Activated T-cell treated with anti-CD3 and anti-CD28 coated beads, Interleukin-2, amount 50 U/mL, for 72 hours (primary cell): Measurements from ENCODE around the gene ZYX. TPM values are rescaled to one million over a fixed set of nuclear protein-coding genes. Genes with fewer than 3 reads are reported as not detected.

ENCODE experiments used
- ATAC-seq, 2 donors: fragments of 150-1000 bp; cut with Tn5 transposase; replicated peaks in 1 of 2; 2 replicates each; pipeline ENCODE4 v1.10.0; 2021; ENCODE audit warnings: moderate library complexity in 2 of 2, mild to moderate bottlenecking in 1 of 2
- DNase-seq, 2 donors: peaks; one replicate each; pipeline ENCODE4 v3.0.0; 2021 to 2022; ENCODE audit warnings: mixed read lengths in 1 of 2
- H3K27ac Mint-ChIP-seq: one replicate; pipeline ENCODE4 v1.8.0; 2022; ENCODE audit warnings: mild to moderate bottlenecking, moderate library complexity, mixed read lengths
- H3K27me3 Mint-ChIP-seq: one replicate; pipeline ENCODE4 v1.8.0; 2022; ENCODE audit warnings: low read depth, mixed read lengths
- H3K36me3 Mint-ChIP-seq, 2 donors: one replicate each; pipeline ENCODE4 v1.8.0; 2022; ENCODE audit warnings: mixed read lengths in 2 of 2, mild to moderate bottlenecking in 1 of 2; ENCODE audit not compliant: insufficient read depth in 2 of 2
- H3K4me1 Mint-ChIP-seq: one replicate; pipeline ENCODE4 v1.8.0; 2022; ENCODE audit warnings: low read depth, mixed read lengths
- H3K4me3 Mint-ChIP-seq, 2 donors: one replicate each; pipeline ENCODE4 v1.8.0; 2022; ENCODE audit warnings: mild to moderate bottlenecking in 2 of 2, mixed read lengths in 2 of 2, moderate library complexity in 2 of 2
- H3K9me3 Mint-ChIP-seq, 2 donors: one replicate each; pipeline ENCODE4 v1.8.0; 2022; ENCODE audit warnings: mixed read lengths in 2 of 2
- total RNA-seq, 2 donors: library from RNA; stranded (reverse); gene quantifications; one replicate each; pipeline ENCODE4 v1.2.3, GENCODE V29; 2022

Gene ZYX
- total RNA-seq, 2 donors from 2014 or later, result 121 to 129 TPM

GRCh38 chr7:143369678-143370651 lies 11.2 kb upstream of the ZYX start:
- peaks cover 22% of the 10 kb centered on the region for H3K4me1 Mint-ChIP-seq
- H3K36me3 Mint-ChIP-seq, result no peaks in the 10 kb centered on the region
- ATAC-seq (no peak), DNase-seq (peak in 1 of 2 donors; percentile 15)
- peaks cover 5% of the 10 kb centered on the region for H3K27me3 Mint-ChIP-seq
- H3K9me3 Mint-ChIP-seq, result peaks cover 0 to 1% of the 10 kb centered on the region in 2 donors
- no peak overlapping the region for H3K4me3 Mint-ChIP-seq
- no peak overlapping the region for H3K27ac Mint-ChIP-seq

DNA sequence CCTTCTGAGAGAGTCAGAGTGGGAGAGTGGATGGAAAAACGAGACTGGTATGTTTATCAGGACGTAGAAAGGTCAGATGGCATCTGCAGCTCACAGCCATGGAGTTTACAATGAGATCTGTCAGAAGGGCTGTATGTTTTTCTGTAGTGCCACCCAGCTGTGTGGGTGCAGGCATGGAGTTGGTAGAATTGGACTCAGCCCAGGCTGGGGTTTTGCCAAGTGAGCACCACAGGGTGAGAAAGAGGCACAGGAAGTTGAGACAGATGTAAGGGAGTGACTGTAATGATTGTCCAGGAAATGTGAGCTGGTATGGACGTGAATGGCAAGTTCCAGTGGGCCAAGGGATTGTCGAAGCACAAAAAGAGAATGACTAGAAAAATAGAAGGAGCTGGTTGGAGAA lies 9.1 kb upstream of the ZYX start:
- H3K36me3 Mint-ChIP-seq, result no peaks in the 10 kb centered on the region
- DNase-seq (peak; percentile 49 to 72), ATAC-seq (peak; percentile 67 to 78)
- H3K9me3 Mint-ChIP-seq, result peaks cover 0 to 1% of the 10 kb centered on the region in 2 donors
- H3K4me3 Mint-ChIP-seq, result peak overlapping the region in 1 of 2 donors; percentile 8
- H3K4me1 Mint-ChIP-seq, result peaks cover 43% of the 10 kb centered on the region
- peak overlapping the region; percentile 3 for H3K27ac Mint-ChIP-seq
- no peaks in the 10 kb centered on the region for H3K27me3 Mint-ChIP-seq

- Mint-ChIP-seq H3K27ac (peak overlapping the region; percentile 34), H3K27me3 (no peaks in the 10 kb centered on the region), H3K9me3 (peaks cover 0 to 1% of the 10 kb centered on the region in 2 donors), H3K36me3 (no peaks in the 10 kb centered on the region), H3K4me1 (peaks cover 52% of the 10 kb centered on the region), H3K4me3 (no peak overlapping the region)
- no peak for DNase-seq
- no peak for ATAC-seq
Observed at GRCh38 chr7:143373255-143373794, 7.8 kb upstream of the ZYX start.

- peaks cover 0 to 1% of the 10 kb centered on the region in 2 donors for H3K9me3 Mint-ChIP-seq
- peaks cover 64% of the 10 kb centered on the region for H3K4me1 Mint-ChIP-seq
- DNase-seq (no peak), ATAC-seq (no peak)
- peak overlapping the region; percentile 92 for H3K27ac Mint-ChIP-seq
- H3K27me3 Mint-ChIP-seq, result no peaks in the 10 kb centered on the region
- H3K36me3 Mint-ChIP-seq, result no peaks in the 10 kb centered on the region
- no peak overlapping the region for H3K4me3 Mint-ChIP-seq
Observed at GRCh38 chr7:143374561-143374960, 6.6 kb upstream of the ZYX start.

DNA sequence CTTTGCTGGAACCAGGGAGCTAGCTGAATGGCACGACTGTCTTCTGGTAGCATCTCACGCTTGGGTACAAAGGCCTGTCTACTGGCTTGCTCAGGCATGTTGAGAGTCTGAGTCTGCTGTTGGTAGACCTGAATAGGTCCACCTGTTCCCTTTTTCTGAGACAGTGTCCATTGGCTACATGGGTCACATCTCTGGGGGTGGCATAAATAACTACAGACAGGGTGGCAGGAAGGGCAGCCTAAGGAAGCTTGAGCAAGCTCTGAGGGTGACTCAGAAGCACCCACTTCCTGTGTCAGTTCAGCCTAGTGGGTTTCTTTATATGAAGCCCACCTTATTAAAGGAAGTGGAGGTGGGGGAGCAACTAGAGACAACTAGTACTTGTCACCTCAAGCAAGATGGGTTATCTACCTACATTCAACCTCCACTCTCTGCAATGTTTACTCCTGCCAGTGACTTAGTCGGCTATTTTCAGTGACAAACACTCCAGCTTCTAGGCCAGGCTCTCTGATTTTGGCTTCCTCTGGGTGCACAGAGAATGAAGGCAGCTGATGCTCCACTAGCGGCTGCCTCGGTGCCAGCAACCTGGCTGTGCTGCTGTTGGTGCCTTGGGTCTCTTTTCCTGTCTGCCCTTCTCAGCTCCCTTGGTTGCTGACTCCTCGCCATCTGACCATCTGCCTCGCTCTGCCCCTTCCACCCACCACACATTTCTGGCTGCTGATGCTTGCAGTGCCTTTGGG lies 5.7 kb upstream of the ZYX start:
- peaks cover 0 to 1% of the 10 kb centered on the region in 2 donors for H3K9me3 Mint-ChIP-seq
- H3K27ac Mint-ChIP-seq, result peak overlapping the region; percentile 92
- peak; percentile 50 to 55 for DNase-seq
- H3K4me1 Mint-ChIP-seq, result peaks cover 64% of the 10 kb centered on the region
- peak; percentile 68 to 69 for ATAC-seq
- no peaks in the 10 kb centered on the region for H3K27me3 Mint-ChIP-seq
- peak overlapping the region; percentile 60 to 65 for H3K4me3 Mint-ChIP-seq
- H3K36me3 Mint-ChIP-seq, result no peaks in the 10 kb centered on the region

- ATAC-seq, result no peak
- H3K9me3 Mint-ChIP-seq, result peaks cover 0 to 1% of the 10 kb centered on the region in 2 donors
- H3K4me3 Mint-ChIP-seq, result peak overlapping the region in 1 of 2 donors; percentile 17
- H3K4me1 Mint-ChIP-seq, result peaks cover 64% of the 10 kb centered on the region
- DNase-seq, result no peak
- H3K27ac Mint-ChIP-seq, result peak overlapping the region; percentile 92
- no peaks in the 10 kb centered on the region for H3K27me3 Mint-ChIP-seq
- H3K36me3 Mint-ChIP-seq, result no peaks in the 10 kb centered on the region
Observed at GRCh38 chr7:143376396-143376795, 4.7 kb upstream of the ZYX start.

- Mint-ChIP-seq H3K4me3 (peak overlapping the region; percentile 84 to 90), H3K27me3 (no peaks in the 10 kb centered on the region), H3K27ac (peak overlapping the region; percentile 91), H3K4me1 (peaks cover 44% of the 10 kb centered on the region), H3K36me3 (no peaks in the 10 kb centered on the region), H3K9me3 (no peaks in the 10 kb centered on the region)
- ATAC-seq (peak; percentile 0 to 2), DNase-seq (peak in 1 of 2 donors; percentile 38)
Observed at GRCh38 chr7:143379611-143380259, 1.4 kb upstream of the ZYX start.

DNA sequence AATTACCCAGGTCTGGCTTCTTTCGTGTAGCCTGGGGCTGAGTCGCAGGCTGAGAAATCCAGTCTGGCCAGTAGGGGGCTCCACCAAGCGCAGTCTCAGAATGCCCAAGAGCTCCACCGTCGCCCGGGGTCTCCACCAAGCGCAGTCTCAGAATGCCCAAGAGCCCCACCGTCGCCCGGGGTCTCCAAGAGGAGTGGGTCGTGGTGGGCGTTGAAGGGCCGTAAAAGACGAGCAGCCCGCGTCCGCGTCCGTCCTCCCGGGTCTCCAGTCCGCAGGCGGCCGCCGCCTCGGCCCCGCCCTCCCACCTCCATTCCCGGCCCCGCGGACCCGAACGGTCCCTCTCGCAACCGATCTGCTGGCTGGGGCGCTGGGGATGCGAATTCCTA lies 892 bp upstream of the ZYX start:
- DNase-seq (peak; percentile 86), ATAC-seq (peak; percentile 49 to 55)
- Mint-ChIP-seq H3K27ac (peak overlapping the region; percentile 91), H3K9me3 (no peaks in the 10 kb centered on the region), H3K4me1 (peaks cover 39% of the 10 kb centered on the region), H3K4me3 (peak overlapping the region; percentile 84 to 90), H3K36me3 (no peaks in the 10 kb centered on the region), H3K27me3 (no peaks in the 10 kb centered on the region)

GRCh38 chr7:143381427-143382125 lies 431 bp downstream of the ZYX start:
- Mint-ChIP-seq H3K27ac (no peak overlapping the region), H3K27me3 (no peaks in the 10 kb centered on the region), H3K4me3 (peak overlapping the region; percentile 52 to 71), H3K36me3 (no peaks in the 10 kb centered on the region), H3K4me1 (peaks cover 26% of the 10 kb centered on the region), H3K9me3 (no peaks in the 10 kb centered on the region)
- DNase-seq, result peak; percentile 42 to 55
- ATAC-seq, result peak; percentile 4 to 13

- H3K27me3 Mint-ChIP-seq, result no peaks in the 10 kb centered on the region
- ATAC-seq (no peak), DNase-seq (peak in 1 of 2 donors; percentile 13)
- H3K27ac Mint-ChIP-seq, result no peak overlapping the region
- no peaks in the 10 kb centered on the region for H3K9me3 Mint-ChIP-seq
- peak overlapping the region; percentile 52 to 71 for H3K4me3 Mint-ChIP-seq
- no peaks in the 10 kb centered on the region for H3K36me3 Mint-ChIP-seq
- H3K4me1 Mint-ChIP-seq, result peaks cover 19% of the 10 kb centered on the region
Observed at GRCh38 chr7:143382126-143382790, 1.1 kb downstream of the ZYX start.

DNA sequence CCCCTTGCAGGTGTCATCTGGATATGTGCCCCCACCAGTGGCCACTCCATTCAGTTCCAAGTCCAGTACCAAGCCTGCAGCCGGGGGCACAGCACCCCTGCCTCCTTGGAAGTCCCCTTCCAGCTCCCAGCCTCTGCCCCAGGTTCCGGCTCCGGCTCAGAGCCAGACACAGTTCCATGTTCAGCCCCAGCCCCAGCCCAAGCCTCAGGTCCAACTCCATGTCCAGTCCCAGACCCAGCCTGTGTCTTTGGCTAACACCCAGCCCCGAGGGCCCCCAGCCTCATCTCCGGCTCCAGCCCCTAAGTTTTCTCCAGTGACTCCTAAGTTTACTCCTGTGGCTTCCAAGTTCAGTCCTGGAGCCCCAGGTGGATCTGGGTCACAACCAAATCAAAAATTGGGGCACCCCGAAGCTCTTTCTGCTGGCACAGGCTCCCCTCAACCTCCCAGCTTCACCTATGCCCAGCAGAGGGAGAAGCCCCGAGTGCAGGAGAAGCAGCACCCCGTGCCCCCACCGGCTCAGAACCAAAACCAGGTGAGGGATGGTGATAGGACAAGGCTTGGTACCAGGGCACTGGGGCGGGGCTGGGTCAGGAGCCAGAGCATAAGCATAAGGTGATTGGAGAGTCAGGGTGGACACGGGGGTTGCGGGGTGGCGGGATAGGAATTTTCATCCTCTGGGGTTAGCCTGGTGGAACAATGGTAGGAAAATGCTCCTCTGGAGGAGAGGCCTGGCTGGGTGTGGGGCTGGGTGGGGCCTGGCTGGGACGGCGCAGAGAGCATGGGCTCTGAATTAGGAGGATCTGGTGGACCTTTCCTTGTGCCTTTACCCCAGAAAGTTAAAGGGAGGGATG lies 1.9 kb downstream of the ZYX start:
- H3K9me3 Mint-ChIP-seq, result no peaks in the 10 kb centered on the region
- ATAC-seq (no peak), DNase-seq (no peak)
- peak overlapping the region; percentile 52 to 71 for H3K4me3 Mint-ChIP-seq
- no peaks in the 10 kb centered on the region for H3K27me3 Mint-ChIP-seq
- no peaks in the 10 kb centered on the region for H3K36me3 Mint-ChIP-seq
- H3K4me1 Mint-ChIP-seq, result peaks cover 15% of the 10 kb centered on the region
- H3K27ac Mint-ChIP-seq, result peak overlapping the region; percentile 11
